T-helper 17 cell (primary cell): ENCODE results near the gene HBA1. TPM values are rescaled to one million over a fixed set of nuclear protein-coding genes. Genes with fewer than 3 reads are reported as not detected.
"Not testable (repeated sequence)": the region's sequence is repeated elsewhere in the genome, so short reads cannot be mapped to it uniquely, and the experiment has no call there.

Experiments
- ATAC-seq: fragments of 150-1000 bp; cut with Tn5 transposase; 2 replicates; pipeline ENCODE4 v1.10.0; 2021; ENCODE audit warnings: mild to moderate bottlenecking, moderate library complexity
- DNase-seq, 3 donors: peaks; one replicate each; pipeline versions ENCODE4 v3.0.0 to v3.0.0-alpha.2; 2020 to 2021
- H3K9me3 ChIP-seq: one replicate; pipeline ENCODE4 v1.7.0; 2013; ENCODE audit warnings: low read length, mild to moderate bottlenecking; ENCODE audit not compliant: control insufficient read depth, poor library complexity, severe bottlenecking
- H3K27ac Mint-ChIP-seq: one replicate; pipeline ENCODE4 v1.8.0; 2022; ENCODE audit warnings: mild to moderate bottlenecking, moderate library complexity, mixed read lengths
- H3K27me3 Mint-ChIP-seq: one replicate; pipeline ENCODE4 v1.8.0; 2022; ENCODE audit warnings: mixed read lengths
- H3K36me3 Mint-ChIP-seq: one replicate; pipeline ENCODE4 v1.8.0; 2022; ENCODE audit warnings: low read depth, mixed read lengths
- H3K4me1 Mint-ChIP-seq: one replicate; pipeline ENCODE4 v1.8.0; 2022; ENCODE audit warnings: mild to moderate bottlenecking, mixed read lengths
- H3K4me3 Mint-ChIP-seq: one replicate; pipeline ENCODE4 v1.8.0; 2022; ENCODE audit warnings: mild to moderate bottlenecking, moderate library complexity, mixed read lengths
- total RNA-seq, 4 donors: library from RNA in 2 of 4; stranded (reverse) in 2 of 4; gene quantifications; one replicate each; pipeline ENCODE4 v1.2.3 and lab custom pipeline; 2022 to 2026

Gene HBA1
- total RNA-seq (1 to 10 TPM in 1 of 2 donors, under 1 TPM in 1; 0.65 to 6.5 TPM), total RNA-seq (lab: John Stamatoyannopoulos, UW) (0 reads per million in 2 donors)

DNA sequence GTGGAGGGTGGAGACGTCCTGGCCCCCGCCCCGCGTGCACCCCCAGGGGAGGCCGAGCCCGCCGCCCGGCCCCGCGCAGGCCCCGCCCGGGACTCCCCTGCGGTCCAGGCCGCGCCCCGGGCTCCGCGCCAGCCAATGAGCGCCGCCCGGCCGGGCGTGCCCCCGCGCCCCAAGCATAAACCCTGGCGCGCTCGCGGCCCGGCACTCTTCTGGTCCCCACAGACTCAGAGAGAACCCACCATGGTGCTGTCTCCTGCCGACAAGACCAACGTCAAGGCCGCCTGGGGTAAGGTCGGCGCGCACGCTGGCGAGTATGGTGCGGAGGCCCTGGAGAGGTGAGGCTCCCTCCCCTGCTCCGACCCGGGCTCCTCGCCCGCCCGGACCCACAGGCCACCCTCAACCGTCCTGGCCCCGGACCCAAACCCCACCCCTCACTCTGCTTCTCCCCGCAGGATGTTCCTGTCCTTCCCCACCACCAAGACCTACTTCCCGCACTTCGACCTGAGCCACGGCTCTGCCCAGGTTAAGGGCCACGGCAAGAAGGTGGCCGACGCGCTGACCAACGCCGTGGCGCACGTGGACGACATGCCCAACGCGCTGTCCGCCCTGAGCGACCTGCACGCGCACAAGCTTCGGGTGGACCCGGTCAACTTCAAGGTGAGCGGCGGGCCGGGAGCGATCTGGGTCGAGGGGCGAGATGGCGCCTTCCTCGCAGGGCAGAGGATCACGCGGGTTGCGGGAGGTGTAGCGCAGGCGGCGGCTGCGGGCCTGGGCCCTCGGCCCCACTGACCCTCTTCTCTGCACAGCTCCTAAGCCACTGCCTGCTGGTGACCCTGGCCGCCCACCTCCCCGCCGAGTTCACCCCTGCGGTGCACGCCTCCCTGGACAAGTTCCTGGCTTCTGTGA is at the start of gene HBA1:
TSS of gene HBA1 (plus strand) at position 204 of the 906 bp plus-strand sequence. CDS start at position 241, 37 bp downstream.
- Mint-ChIP-seq H3K27me3 (peaks cover 39% of the 10 kb centered on the region), H3K4me3 (peak within 1 kb of the TSS; percentile 77)
- peak; percentile 48 for ATAC-seq
- not testable (repeated sequence) for H3K36me3 Mint-ChIP-seq, H3K9me3 ChIP-seq, H3K27ac Mint-ChIP-seq, H3K4me1 Mint-ChIP-seq, DNase-seq

DNA sequence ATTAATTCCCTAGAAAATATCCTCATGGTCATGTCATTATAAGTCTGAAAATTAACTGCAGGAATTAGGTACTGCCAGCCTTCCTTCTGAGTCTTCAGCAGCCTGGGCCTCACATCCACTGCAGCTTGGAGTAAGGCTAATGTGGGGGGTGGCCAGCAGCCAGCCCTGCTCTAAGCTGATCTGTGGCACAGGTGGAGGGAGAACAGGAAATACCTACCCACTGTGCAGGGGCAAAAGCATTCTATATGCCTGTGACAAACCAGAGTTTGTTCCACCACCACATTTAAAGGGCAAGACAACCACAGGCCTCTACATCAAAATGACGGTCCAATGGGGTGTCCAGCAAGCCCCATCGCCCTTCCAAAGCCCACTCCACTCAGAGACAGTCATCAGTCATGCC is 47.4 kb upstream of the HBA1 start:
- H3K4me1 Mint-ChIP-seq, result peaks cover 10% of the 10 kb centered on the region
- no peak overlapping the region for H3K27ac Mint-ChIP-seq
- no peak for DNase-seq

DNA sequence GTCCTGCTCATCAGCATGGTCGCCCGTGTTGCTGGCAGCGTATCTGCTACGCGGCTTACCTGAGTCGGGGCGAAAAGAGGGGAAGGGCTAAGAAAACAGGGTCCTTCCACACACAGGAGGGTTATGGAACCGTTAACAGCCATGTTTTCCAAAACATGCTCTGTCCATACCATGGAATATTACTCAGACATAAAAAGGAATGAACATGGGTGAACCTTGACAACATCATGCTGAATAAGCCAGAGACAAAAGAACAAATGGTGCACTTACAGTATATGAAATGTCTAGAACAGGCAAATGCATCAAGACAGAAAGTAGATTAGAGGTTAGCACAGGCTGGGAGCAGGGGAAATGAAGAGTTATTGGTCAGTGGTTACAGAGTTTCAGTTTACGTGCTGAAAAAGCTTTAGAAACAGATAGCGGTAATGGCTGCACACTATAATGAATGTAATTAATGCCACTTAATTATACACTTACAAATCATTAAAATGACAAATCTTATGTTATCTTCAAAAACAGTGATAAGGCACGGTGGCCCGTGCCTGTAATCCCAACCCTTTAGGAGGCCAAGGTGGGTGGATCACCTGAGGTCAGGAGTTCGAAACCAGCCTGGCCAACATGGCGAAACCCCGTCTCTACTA is 45.8 kb upstream of the HBA1 start:
- Mint-ChIP-seq H3K4me3 (no peak overlapping the region), H3K27ac (no peak overlapping the region), H3K27me3 (no peaks in the 10 kb centered on the region), H3K4me1 (peaks cover 10% of the 10 kb centered on the region), H3K36me3 (no peaks in the 10 kb centered on the region)
- ATAC-seq (no peak), DNase-seq (no peak)
- H3K9me3 ChIP-seq, result no peaks in the 10 kb centered on the region

More for the DNA sequence above, 47.4 kb upstream of the HBA1 start:
- no peaks in the 10 kb centered on the region for H3K9me3 ChIP-seq
- no peak overlapping the region for H3K4me3 Mint-ChIP-seq
- no peaks in the 10 kb centered on the region for H3K27me3 Mint-ChIP-seq
- H3K36me3 Mint-ChIP-seq, result no peaks in the 10 kb centered on the region
- no peak for ATAC-seq

DNA sequence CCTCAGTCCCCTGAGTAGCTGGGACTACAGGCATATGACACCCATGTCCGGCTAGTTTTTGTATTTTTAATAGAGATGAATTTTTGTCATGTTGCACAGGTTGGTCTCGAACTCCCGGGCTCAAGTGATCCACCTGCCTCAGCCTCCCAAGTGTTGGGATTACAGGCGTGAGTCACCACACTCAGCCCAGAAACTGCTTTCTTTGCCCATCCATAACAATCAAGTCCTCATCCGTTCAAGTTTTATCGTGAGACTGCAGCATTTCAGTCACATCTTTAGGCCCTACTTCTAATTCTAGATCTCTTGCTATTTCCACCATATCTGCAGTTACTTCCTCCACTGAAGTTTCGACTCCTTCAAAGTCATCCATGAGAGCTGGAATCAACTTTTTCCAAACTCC is 44.4 kb upstream of the HBA1 start:
- no peaks in the 10 kb centered on the region for H3K9me3 ChIP-seq
- no peaks in the 10 kb centered on the region for H3K36me3 Mint-ChIP-seq
- H3K27me3 Mint-ChIP-seq, result no peaks in the 10 kb centered on the region
- H3K4me3 Mint-ChIP-seq, result no peak overlapping the region
- peak overlapping the region; percentile 39 for H3K27ac Mint-ChIP-seq
- ATAC-seq (no peak), DNase-seq (no peak)
- H3K4me1 Mint-ChIP-seq, result peaks cover 14% of the 10 kb centered on the region

GRCh38 chr16:133716-134115 is 42.8 kb upstream of the HBA1 start:
- Mint-ChIP-seq H3K27ac (no peak overlapping the region), H3K4me1 (peaks cover 16% of the 10 kb centered on the region)
- no peak for ATAC-seq

GRCh38 chr16:138049-138417 is 38.4 kb upstream of the HBA1 start:
- peak overlapping the region; percentile 71 for H3K4me3 Mint-ChIP-seq
- H3K27ac Mint-ChIP-seq, result peak overlapping the region; percentile 90
- H3K4me1 Mint-ChIP-seq, result peaks cover 16% of the 10 kb centered on the region
- ATAC-seq (peak; percentile 27), DNase-seq (peak in 2 of 3 donors; percentile 18 to 19)
- H3K9me3 ChIP-seq, result no peaks in the 10 kb centered on the region
- H3K36me3 Mint-ChIP-seq, result no peaks in the 10 kb centered on the region
- peaks cover 5% of the 10 kb centered on the region for H3K27me3 Mint-ChIP-seq

More at GRCh38 chr16:133716-134115, 42.8 kb upstream of the HBA1 start:
- no peaks in the 10 kb centered on the region for H3K9me3 ChIP-seq
- no peaks in the 10 kb centered on the region for H3K36me3 Mint-ChIP-seq
- no peak for DNase-seq
- no peaks in the 10 kb centered on the region for H3K27me3 Mint-ChIP-seq
- H3K4me3 Mint-ChIP-seq, result no peak overlapping the region

GRCh38 chr16:140175-140857 is 36.2 kb upstream of the HBA1 start:
- H3K4me3 Mint-ChIP-seq, result no peak overlapping the region
- no peaks in the 10 kb centered on the region for H3K9me3 ChIP-seq
- ATAC-seq, result no peak
- peaks cover 10% of the 10 kb centered on the region for H3K4me1 Mint-ChIP-seq
- DNase-seq, result no peak
- no peaks in the 10 kb centered on the region for H3K36me3 Mint-ChIP-seq
- H3K27ac Mint-ChIP-seq, result no peak overlapping the region
- H3K27me3 Mint-ChIP-seq, result peaks cover 20% of the 10 kb centered on the region

GRCh38 chr16:142405-142967 is 34.0 kb upstream of the HBA1 start:
- Mint-ChIP-seq H3K4me1 (peaks cover 7% of the 10 kb centered on the region), H3K36me3 (no peaks in the 10 kb centered on the region), H3K4me3 (no peak overlapping the region), H3K27ac (no peak overlapping the region), H3K27me3 (peaks cover 20% of the 10 kb centered on the region)
- no peaks in the 10 kb centered on the region for H3K9me3 ChIP-seq
- no peak for ATAC-seq
- no peak for DNase-seq

DNA sequence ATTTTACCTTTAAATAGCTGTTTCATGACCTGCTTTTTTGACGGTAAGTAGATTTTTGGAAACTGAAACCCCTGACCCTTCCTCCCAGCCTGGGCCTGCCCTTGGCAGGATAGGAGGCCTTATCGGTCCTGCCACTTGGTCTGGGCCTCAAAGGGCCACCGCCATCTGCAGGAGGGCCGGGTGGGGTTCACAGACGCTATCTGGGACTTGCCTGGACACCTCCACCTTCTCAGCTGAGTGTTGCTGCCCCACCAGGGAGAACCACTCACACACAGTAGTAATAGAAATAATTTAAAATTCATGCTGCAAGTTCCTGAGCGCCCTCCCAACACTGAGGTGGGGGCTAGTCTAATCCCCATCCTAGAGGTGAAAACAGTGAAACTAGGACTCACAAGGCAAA is 33.4 kb upstream of the HBA1 start:
- Mint-ChIP-seq H3K27ac (no peak overlapping the region), H3K27me3 (peaks cover 20% of the 10 kb centered on the region), H3K36me3 (no peaks in the 10 kb centered on the region), H3K4me3 (no peak overlapping the region), H3K4me1 (peaks cover 7% of the 10 kb centered on the region)
- no peak for ATAC-seq
- no peaks in the 10 kb centered on the region for H3K9me3 ChIP-seq
- no peak for DNase-seq

- ATAC-seq, result no peak
- no peaks in the 10 kb centered on the region for H3K36me3 Mint-ChIP-seq
- no peak overlapping the region for H3K4me3 Mint-ChIP-seq
- H3K27ac Mint-ChIP-seq, result no peak overlapping the region
- H3K4me1 Mint-ChIP-seq, result peaks cover 7% of the 10 kb centered on the region
- no peaks in the 10 kb centered on the region for H3K9me3 ChIP-seq
- no peak for DNase-seq
- peaks cover 20% of the 10 kb centered on the region for H3K27me3 Mint-ChIP-seq
Measured at GRCh38 chr16:143456-143855, 33.0 kb upstream of the HBA1 start.

GRCh38 chr16:144797-145252 is 31.7 kb upstream of the HBA1 start:
- Mint-ChIP-seq H3K27me3 (peaks cover 31% of the 10 kb centered on the region), H3K4me3 (no peak overlapping the region), H3K36me3 (no peaks in the 10 kb centered on the region), H3K27ac (no peak overlapping the region), H3K4me1 (peaks cover 2% of the 10 kb centered on the region)
- DNase-seq (no peak), ATAC-seq (no peak)
- no peaks in the 10 kb centered on the region for H3K9me3 ChIP-seq

GRCh38 chr16:146646-147045 is 29.8 kb upstream of the HBA1 start:
- no peaks in the 10 kb centered on the region for H3K9me3 ChIP-seq
- ATAC-seq, result no peak
- Mint-ChIP-seq H3K27ac (no peak overlapping the region), H3K36me3 (no peaks in the 10 kb centered on the region), H3K4me3 (no peak overlapping the region), H3K4me1 (peaks cover 2% of the 10 kb centered on the region), H3K27me3 (peaks cover 35% of the 10 kb centered on the region)
- DNase-seq, result no peak
